ENCODE data around the gene IQGAP2. TPM values are rescaled to one million over a fixed set of nuclear protein-coding genes. Genes with fewer than 3 reads are reported as not detected.

IQGAP2 gene
- polyA plus RNA-seq, 1 experiment, result 0.63 TPM

- DNase-seq (ENCODE audit: low read depth, low spot score), result no peak
- TF ChIP-seq, protein P1, sequence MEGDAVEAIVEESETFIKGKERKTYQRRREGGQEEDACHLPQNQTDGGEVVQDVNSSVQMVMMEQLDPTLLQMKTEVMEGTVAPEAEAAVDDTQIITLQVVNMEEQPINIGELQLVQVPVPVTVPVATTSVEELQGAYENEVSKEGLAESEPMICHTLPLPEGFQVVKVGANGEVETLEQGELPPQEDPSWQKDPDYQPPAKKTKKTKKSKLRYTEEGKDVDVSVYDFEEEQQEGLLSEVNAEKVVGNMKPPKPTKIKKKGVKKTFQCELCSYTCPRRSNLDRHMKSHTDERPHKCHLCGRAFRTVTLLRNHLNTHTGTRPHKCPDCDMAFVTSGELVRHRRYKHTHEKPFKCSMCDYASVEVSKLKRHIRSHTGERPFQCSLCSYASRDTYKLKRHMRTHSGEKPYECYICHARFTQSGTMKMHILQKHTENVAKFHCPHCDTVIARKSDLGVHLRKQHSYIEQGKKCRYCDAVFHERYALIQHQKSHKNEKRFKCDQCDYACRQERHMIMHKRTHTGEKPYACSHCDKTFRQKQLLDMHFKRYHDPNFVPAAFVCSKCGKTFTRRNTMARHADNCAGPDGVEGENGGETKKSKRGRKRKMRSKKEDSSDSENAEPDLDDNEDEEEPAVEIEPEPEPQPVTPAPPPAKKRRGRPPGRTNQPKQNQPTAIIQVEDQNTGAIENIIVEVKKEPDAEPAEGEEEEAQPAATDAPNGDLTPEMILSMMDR (IDR thresholded peaks at IDR 0.05; ENCODE audit: low read depth, low read length), result no peak
- Histone ChIP-seq H3K27ac (ENCODE audit: low read depth, low read length) (no peak overlapping the region), H3K9me3 (ENCODE audit: control insufficient read depth, insufficient read depth, low read length) (no peaks in the 10 kb centered on the region), H3K27me3 (ENCODE audit: control insufficient read depth, insufficient read depth, low read length) (peaks cover 2% of the 10 kb centered on the region), H3K4me3 (ENCODE audit: low read depth, low read length) (no peak overlapping the region)
- ChIA-PET CTCF (interaction anchor here (0.6 to 2.1 kb wide), 2 partner anchors 151 to 197 kb away, joined by 3 to 6 read pairs; no protein-coding TSS in a partner anchor), POLR2A (no interaction called here)
These were observed 173.9 kb downstream of the IQGAP2 start for GRCh38 chr5:76576996-76577395.

- ChIA-PET CTCF (no interaction called here), POLR2A (interaction anchor here (0.7 kb wide), 1 partner anchor 19 kb away, joined by 4 read pairs; no protein-coding TSS in a partner anchor)
- no peak for DNase-seq (ENCODE audit: low read depth, low spot score)
- TF ChIP-seq, protein P1 (IDR thresholded peaks at IDR 0.05; ENCODE audit: low read depth, low read length), result no peak
- no peak overlapping the region for H3K4me3 ChIP-seq (ENCODE audit: low read depth, low read length)
- H3K9me3 ChIP-seq (ENCODE audit: control insufficient read depth, insufficient read depth, low read length), result no peaks in the 10 kb centered on the region
- H3K27ac ChIP-seq (ENCODE audit: low read depth, low read length), result no peak overlapping the region
- peaks cover 2% of the 10 kb centered on the region for H3K27me3 ChIP-seq (ENCODE audit: control insufficient read depth, insufficient read depth, low read length)
These were observed 176.3 kb downstream of the IQGAP2 start for GRCh38 chr5:76579166-76579937.

- no peak for DNase-seq (ENCODE audit: low read depth, low spot score)
- no peaks in the 10 kb centered on the region for H3K9me3 ChIP-seq (ENCODE audit: control insufficient read depth, insufficient read depth, low read length)
- TF ChIP-seq, protein P1 (IDR thresholded peaks at IDR 0.05; ENCODE audit: low read depth, low read length), result no peak
- no peak overlapping the region for H3K27ac ChIP-seq (ENCODE audit: low read depth, low read length)
- POLR2A ChIA-PET, result no interaction called here
- no peak overlapping the region for H3K4me3 ChIP-seq (ENCODE audit: low read depth, low read length)
- CTCF ChIA-PET, result interaction anchor here (1.0 to 4.4 kb wide), 3 partner anchors 19 to 193 kb away, joined by 3 to 24 read pairs (median 3); no protein-coding TSS in a partner anchor
- peaks cover 2% of the 10 kb centered on the region for H3K27me3 ChIP-seq (ENCODE audit: control insufficient read depth, insufficient read depth, low read length)
These were observed 177.9 kb downstream of the IQGAP2 start for GRCh38 chr5:76580981-76581380.

DNA sequence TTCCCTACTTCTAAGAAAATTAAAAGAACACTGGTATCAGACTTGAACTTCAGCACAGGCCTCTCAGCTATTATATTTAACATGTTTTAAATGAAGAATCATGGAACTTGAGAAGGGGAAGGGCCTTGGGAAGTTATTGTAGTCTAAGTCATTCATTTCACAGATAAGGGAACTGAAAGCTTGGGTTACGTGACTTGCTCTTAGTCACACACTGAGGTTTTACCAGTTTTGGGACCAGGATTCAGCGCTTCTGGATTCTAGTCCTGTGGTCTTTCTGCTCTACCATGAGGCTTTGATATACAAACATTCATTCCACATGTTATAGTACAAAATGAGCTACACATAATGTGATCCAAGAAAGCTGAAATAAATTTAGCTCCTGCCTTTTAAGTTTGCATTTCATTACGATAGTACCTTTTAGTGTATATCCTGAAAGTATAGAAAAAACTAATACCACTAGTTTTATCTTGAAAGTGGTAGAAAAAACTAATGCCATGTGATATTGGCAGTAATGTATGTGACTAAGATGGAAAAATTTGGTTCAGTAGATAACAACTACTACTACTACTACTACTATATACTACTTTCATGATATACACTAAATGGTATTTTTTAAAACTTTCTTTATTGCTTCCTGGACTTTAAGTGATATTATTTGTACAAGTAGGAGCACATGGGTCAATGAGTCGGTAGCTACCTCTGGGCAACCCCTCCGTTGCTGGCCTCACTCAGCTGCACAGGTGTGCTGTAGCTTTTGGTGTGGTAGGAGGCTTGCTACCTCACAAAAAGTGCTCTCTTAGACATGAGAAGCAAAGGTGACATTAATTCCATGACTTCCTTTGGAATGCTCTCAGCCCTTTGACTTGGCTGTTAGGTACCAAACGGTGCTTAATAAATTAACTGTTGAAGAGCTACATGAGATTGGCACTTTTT, 179.4 kb downstream of the IQGAP2 start:
- DNase-seq (ENCODE audit: low read depth, low spot score), result no peak
- TF ChIP-seq, protein P1 (IDR thresholded peaks at IDR 0.05; ENCODE audit: low read depth, low read length), result no peak
- ChIA-PET POLR2A (no interaction called here), CTCF (interaction anchor here (0.6 to 4.4 kb wide), 23 partner anchors 8 to 900 kb away, joined by 3 to 24 read pairs (median 3); no protein-coding TSS in a partner anchor)
- H3K9me3 ChIP-seq (ENCODE audit: control insufficient read depth, insufficient read depth, low read length), result no peaks in the 10 kb centered on the region
- no peak overlapping the region for H3K27ac ChIP-seq (ENCODE audit: low read depth, low read length)
- H3K4me3 ChIP-seq (ENCODE audit: low read depth, low read length), result no peak overlapping the region
- H3K27me3 ChIP-seq (ENCODE audit: control insufficient read depth, insufficient read depth, low read length), result no peaks in the 10 kb centered on the region
